Dermis blood vessel endothelial cell (primary cell): ENCODE data around the gene STXBP4. TPM values are rescaled to one million over a fixed set of nuclear protein-coding genes. Genes with fewer than 3 reads are reported as not detected.
"Not testable (repeated sequence)": the region's sequence is repeated elsewhere in the genome, so short reads cannot be mapped to it uniquely, and the experiment has no call there.

Experiments used
- DNase-seq: peaks from one replicate; pipeline ENCODE4 v3.0.0; 2010
- total RNA-seq: library from RNA; depleted of rRNA; stranded (reverse); fragments of >200 nt; gene quantifications from 2 replicates; pipeline ENCODE4 v1.2.3, GENCODE V29; 2014

The STXBP4 gene
- total RNA-seq, 1 donor from 2014 or later = 8.7 TPM

DNA sequence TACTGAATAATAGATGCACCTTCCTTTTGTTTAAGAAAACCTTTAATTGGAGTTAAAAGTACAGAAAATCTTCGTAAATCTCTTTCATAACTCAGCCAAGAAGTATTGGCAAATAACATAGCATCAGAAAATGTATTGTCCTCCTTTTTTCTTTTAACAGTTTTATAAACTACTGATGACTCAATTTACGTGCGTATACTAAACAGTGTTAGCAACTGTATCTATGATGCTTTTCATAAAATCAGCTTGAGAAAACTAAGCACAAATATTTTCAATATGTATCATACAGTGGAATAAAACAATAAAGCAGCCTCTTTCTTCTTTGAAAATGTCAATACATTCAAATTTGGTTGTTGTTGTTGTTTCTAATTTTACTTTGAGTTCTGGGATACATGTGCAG is 88.6 kb downstream of the STXBP4 start:
- no peak for DNase-seq

DNA sequence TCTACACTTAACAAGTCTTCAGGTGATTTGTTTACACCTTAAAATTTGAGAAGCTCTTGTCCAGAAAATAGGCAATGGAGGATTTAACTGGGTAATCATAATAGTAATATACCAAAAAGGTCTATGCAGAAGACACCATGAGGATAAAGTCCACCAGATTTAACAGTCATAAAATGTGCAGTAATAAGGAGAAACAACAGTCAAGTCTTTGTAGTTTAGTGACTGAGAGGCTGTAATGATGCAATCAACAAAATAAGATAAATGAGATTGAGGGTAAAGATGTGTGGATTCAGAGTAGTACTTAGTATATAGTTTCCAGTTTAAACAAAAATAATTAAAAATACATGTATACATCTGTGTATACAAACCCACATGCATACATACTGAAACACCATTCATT is 91.2 kb downstream of the STXBP4 start:
- DNase-seq = no peak

DNA sequence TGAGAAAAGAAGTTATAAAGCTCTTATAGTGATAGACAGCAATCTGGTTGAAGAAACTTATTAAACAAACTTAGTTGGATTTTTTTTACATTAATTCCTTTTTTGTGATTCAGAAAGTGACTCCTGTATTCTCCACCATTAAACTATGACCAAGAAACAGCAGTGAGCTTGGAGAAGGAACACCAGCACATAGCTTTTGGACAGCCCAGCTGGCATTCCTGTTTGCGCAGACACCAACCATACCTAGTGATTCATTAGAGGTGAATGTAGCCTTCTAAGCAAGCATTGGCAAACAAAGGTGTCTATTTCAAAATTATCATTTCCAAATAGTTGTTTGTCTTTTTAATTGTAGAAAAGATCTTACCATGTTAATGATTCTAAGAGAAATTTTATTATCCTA is 94.4 kb downstream of the STXBP4 start:
- DNase-seq = no peak

DNA sequence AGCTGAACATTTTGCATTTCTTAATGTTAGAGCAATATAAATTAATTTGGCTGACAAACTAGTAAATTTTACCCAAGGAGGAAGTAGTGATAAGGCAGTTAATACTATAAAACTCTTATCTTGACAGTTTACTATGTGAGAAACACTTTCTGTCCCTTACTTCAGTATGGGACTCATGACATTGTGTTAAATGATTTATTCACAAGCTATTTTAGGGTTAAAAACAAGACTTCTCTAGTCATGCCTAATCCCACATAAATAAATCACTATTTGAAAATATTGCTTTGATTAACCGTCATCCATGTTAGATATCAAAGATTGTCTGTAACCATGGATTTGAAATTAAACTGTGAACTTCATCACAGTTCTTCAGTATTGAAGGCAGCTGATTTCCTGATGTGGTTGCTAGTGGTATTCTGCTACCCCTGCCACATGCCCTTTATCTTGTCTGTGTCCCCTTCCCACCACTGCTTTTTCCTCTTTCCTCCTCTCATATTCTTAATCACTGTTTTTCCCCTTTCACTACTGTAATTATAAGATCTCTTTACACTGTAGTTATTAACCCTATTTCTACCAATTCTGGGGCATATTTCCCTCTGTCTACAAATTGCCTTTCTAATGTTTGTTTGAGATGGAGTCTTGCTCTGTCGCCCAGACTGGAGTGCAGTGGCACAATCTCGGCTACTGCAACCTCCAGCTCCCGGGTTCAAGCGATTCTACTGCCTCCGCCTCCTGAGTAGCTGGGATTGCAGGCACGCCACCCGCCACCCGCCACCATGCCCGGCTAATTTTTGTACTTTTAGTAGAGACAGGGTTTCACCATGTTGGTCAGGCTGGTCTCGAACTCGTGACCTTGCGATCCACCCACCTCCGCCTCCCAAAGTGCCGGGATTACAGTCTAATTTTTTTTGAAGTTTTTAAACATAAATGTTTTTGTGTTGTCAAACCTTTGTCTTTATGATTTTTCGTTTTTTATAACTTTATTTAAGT is 95.6 kb downstream of the STXBP4 start:
- no peak for DNase-seq

DNA sequence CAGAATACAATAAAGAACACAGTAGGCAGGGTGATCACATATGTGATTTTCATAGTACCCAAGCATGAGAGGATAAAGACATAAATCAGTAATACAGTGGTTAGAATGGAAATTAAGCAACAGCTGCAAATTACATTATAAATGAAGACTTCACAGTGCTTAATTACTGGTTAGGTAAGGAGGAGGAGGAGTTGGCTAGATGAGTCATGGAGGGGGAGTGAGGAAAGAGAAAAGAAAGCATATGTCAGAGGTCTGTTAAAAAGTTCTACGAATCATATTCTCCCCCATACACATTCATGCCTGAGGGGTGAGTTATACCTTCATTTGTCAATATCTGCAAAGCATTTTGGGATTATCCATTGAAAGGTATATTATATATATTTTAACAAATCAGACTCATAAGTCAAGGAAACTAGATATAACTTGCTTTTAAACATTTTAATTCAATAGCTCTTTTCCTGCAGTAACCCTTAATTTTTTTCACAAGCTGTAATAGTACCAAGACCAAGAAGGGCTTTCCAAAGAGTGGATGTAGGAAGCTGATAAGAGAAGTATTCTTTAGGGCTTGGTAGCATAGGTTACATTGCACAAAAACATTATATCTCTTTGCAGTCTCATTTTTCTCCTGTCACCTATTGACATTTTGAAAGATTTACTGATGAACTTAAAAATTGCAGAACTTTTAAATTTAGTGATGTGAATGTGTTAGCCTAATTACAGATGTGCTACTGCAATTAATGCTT is 99.3 kb downstream of the STXBP4 start:
- no peak for DNase-seq

DNA sequence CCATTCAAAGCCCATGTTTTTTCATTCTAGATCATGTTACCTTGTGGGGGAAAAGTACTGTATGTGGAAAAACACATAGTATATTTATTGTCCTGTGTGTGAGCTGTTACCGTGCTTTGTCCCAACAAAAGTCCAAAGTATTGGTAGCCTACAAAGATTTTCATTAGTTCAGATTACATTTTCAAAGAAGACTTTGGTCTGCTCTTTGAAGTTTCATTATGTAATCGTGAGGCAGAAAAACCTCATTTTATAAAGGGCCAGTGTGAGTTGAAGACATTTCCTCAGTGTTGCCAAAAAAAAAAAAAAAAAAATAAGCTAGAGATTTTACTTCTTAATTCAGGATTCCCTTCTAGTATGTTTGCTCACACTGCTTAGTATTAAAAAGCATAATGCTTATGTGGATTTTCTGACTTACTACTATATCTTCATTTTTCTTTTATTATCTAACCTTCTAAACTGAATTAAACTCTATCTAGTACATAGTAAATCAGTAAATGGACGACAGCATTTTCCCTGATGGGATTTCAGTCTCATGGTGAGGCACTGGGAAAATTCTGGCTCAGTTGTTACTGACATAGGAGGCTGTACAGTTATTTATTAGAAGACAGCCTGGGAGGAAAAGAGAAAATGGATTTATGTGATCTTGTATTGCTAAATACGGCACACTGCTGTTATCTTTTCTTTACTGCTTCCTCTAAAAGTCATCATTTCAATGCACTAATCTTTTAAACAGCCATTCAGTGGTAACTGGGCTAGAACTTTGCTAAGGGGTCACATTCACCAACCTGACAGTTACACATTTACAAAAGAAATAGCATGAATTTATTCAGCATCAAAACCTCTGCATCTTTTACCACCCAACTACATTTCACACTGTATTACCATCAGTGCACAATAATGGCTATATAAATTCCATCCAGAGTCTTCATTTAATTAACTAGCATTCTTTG is 100.6 kb downstream of the STXBP4 start:
- no peak for DNase-seq

DNA sequence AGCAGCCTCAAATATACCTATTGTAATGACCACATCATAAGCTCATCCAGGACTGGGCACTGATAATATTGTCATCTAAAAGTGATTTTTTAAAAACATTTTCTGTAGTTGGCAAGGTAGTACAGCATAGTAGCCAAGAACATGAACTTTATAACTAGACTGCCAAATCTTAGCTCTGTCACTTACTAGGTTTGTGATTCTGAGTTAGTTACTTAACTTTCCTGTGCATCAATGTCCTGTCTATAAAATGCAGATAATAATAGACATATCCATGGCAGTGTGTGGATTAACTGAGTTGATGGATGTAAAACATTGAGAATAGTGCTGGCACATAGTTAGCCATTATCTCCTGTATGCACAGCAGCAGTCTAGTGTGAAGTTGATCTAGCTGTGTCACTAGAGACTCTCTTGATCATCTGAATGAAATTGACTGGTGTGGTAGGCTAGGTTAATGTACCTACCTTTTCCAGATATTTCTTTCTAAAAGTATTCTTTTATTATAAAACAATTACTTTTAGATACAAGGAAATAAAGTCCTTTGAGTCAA is 101.5 kb downstream of the STXBP4 start:
- DNase-seq = no peak

DNA sequence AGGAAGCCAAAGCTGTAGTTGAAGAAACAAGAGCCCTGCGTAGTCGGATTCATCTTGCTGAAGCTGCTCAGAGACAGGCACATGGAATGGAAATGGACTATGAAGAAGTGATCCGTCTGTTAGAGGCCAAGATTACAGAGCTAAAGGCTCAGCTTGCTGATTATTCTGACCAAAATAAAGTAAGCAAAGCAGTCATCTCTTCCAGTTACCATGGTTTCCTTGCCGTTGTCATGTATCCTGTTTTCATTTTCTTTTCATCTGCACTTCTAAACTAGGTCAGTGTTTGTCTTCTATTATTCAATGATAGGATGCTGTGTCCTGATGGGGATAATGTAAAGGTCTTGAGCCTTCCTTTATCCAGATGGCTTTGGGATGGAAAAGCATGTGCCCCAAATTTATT is 104.3 kb downstream of the STXBP4 start:
- no peak for DNase-seq

DNA sequence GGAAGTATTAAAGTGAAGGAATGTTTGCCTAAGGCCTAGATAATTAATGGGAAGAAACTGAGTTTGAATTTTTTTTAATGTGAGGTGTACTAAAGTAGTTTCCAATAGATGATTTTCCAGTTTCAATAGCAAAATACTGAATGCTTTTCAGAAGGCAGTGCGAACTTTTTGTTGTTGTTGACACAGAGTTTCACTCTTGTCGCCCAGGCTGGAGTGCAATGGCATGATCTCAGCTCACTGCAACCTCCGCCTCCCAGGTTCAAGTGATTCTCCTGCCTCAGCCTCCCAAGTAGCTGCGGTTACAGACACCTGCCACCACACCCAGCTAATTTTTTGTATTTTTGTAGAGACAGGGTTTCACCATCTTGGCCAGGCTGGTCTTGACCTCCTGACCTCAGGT is 104.9 kb downstream of the STXBP4 start:
- not testable (repeated sequence) for DNase-seq

DNA sequence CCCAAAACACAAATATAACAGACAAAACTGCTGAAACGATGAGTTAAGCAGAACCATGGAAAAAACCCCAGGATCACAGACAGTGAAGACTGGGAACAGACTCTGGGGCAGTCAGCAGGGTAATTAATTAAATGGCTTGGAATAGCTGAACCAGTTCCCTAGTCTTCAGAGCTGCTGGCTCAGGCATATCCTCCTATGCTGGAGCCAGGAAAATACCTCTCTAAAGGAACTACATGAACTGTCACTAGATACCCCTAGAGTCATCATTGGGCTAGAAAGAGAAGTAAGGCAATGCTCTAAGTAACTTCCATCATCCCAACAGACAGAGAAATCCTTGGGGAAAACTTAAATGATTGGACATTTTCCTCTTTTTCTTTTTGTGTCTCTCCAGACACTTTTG is 113.0 kb downstream of the STXBP4 start:
- no peak for DNase-seq

DNA sequence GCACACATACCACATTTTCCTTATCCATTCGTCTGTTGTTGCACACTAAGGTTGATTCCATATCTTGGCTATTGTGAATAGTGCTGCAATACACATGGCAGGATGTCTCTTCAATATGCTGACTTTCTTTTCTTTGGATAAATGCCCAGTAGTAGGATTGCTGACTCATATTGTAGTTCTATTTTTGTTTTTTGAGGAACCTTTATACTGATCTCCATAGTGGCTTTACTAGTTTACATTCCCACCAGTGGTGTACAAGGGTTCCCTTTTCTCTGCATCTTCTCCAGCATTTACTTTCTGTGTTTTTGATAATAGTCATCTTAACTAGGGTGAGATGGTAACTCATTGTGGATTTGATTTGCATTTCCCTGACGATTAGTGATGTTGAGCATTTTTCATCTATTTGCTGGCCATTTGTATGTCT is 118.1 kb downstream of the STXBP4 start:
- peak; percentile 88 for DNase-seq

DNA sequence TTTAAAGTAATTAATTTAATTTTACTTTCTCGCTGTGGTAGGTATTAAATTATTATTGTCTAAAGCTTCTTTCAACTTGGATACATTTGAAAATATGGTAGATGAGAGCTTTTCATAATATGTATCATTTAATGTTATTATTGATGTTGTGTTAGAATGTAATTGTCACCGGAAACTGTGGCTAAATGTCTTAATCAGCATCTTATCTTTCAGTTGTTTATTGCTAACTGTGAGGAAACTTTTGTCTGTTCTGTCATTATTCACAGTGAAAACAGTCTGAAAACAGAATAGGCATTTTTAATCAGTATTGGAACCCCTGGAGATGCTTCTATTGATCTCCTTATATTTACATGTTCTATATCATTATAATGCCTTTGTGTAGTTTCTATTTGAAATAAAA is 120.7 kb downstream of the STXBP4 start:
- DNase-seq = no peak

DNA sequence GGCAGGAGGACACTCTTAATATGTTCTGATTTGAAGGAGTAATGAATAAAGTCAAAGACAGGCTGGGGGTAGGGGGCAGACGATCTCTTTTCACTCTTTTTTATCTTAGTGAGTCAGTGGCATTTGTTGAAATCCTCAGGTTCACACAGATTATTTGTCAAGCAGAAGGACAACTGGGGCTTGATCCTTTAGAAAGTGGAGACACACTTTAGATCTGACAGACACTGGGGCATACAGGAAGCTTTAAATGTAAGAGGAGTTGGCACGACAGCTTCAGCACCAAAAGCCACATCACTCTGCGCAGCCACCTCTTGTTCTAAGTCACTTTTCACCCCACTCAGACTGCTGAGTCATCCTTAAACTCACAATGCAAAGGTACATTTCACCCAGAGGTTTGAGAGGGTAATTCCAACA is 121.5 kb downstream of the STXBP4 start:
- DNase-seq = peak; percentile 28

DNA sequence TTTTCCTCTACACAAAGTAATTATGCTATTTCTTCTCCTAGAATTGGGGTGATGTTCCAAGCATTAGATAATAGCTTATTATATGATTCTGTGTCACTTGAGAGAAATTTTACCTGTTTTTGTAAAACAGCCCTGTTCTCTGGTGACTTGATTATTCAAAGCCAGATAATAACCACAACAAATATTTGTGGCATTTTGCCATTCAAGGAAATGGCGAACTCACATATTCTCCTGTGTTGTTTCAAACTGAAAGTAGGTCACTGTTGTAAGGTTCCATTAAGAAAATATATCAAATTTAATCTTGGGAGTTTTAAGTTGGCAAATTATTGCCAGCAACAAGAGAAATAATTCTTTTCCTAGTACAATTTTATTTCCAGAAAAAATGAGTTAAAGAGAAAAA is 124.8 kb downstream of the STXBP4 start:
- no peak for DNase-seq

DNA sequence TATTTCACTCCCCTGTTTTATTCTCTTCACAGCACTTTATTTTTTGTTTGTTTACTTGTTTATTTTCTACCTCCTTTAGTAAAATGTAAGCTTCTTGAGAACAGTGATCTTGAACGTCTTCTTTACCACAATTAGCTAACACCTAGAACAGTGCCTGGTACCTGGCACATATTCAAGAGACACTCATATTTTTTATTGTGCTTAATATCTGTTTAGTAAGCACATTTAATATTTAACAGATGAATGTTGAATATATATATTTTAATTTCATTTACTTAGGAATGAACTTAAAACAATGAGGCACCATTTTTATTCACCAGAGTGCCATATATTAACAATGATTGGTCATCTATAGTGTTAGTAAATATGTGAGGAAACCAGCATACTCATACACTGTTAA is 130.2 kb downstream of the STXBP4 start:
- DNase-seq = no peak

DNA sequence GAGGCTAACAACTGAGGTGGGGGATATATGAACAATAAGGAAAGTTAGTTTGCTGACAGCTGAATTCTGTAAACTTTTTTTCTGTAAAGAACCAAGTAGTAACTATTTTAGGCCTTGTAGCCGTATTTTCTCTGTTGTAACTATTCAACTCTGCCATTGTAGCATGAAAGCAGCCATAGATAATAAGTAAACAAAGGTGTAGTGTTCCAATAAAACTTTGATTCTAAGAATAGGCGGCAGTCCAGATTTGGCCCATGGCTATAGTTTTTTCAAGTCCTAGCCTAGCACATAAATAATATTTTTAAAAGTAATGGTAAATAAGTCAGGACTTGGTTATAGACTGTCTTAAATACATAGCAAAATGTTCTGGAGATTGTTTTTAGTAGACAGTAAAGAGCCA is 142.0 kb downstream of the STXBP4 start:
- DNase-seq = no peak

DNA sequence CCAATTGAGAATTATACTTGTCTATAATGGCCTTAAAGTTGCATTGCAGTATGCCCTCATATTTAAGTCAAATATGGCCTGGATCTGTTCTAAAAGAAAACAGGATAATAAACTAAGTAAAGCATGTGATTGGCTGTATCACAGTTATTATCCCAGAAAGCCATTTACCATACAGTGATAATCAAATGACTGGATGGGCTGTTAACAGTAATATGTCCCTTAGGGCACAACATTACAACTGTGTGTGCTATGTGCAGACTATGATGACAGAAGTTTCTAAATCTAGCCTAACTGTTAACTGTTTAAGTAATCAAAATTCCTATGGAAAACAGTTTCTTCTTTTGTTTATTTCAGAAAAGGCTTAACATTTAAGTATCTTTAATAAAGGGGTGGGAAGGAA is 145.7 kb downstream of the STXBP4 start:
- no peak for DNase-seq

DNA sequence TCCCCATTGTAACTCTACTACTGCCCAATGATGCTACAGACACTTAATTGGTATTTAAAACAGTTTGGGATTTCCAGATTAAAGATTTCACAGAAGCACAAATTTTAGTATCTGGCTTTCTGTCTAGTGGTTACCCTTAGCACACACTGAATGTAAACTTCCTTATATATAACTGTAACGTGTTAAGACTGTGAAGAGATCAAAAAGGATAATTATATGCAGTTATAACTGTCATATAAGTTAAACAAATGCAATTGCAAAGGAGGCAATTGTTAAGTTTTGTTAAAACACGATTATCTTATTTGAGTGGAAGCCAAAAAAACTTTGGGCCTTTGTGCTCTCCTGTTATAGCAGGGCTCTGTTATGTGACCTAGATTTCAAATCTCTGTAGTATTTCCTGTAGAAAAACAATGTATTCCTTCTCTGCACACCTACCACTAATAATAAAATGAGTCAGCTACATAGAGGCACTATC is 147.9 kb downstream of the STXBP4 start:
- DNase-seq = peak; percentile 63

DNA sequence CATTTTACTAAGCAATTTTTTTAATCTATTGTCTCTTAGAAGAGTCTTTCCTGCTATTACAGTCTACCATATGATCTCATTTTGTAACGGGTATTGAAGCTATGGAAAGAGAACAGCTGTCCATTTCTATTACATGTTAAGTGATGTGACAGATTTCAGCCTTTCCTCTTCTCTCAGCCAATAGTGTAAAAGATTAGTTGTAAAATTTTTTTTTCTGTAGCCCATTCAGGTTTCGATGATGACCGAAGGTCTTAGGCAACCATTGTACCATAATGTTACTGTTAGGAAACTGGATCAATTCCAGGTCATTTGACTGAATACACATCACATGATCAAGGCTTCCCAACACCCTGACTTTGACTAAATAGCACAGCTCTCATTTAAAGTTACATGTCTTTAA is 148.6 kb downstream of the STXBP4 start:
- DNase-seq = peak; percentile 66

DNA sequence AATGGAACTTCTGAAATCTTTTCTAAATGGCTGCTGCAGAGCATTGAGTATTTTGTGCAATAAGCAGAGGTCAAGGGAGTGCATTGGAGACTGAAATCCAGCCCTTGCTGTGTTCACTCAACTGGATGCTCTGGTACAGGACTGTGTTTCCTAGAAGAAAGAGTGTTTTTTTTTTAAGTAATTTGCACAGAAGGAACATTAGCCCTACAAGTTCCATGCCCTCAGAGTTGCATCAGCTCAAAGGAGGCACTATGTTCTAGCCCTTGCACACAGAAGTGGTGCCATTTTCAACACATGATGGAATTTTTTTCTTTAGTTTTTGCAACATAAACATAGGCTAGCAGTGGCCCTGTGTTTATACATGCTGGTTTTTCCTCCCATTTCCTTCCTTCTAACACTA is 152.1 kb downstream of the STXBP4 start:
- DNase-seq = no peak

DNA sequence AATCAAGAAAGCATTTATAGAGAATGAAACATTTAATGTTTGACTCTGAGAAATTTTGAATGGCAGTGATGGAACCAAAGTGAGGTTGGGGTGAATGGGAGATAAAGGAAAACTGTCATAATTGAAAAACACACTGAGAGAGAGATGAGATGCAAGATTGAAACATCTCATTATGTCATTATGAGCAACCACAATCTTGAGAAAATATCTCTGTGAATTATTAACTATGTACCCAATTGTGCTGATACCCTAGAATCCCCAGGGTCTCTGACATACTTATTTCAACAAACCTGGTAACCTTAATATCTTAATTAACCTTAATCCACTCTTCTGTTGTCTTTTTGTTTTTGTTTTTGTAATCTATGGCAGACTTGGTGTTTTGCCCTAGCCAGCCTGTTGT is 152.7 kb downstream of the STXBP4 start:
- no peak for DNase-seq

DNA sequence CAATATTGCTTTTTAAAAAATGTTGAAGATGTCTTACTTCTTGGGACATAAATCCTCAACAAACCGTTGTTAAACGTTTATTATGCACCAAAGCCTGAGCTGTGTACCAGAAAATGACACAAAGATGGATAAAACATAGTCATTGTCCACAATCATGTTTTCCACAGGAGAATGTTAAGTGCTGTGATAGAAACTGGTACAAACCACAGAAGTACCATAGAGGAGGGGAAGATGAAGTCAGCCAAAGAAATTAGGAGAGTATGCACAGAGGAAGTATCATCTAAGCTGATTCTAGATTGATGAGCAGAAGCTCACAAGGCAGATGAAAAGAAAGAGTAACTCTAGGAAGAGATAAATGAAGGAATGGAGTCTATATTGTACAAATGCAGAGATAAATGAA is 153.5 kb downstream of the STXBP4 start:
- DNase-seq = no peak
